MCF 10A (cell line): ENCODE results near the gene GADD45B. TPM values are rescaled to one million over a fixed set of nuclear protein-coding genes. Genes with fewer than 3 reads are reported as not detected.

ENCODE experiments used
- Bru-seq: library from RNA; stranded (reverse); fragments of 400-500 nt; gene quantifications from one replicate; lab custom pipeline; 2021; lab: Mats Ljungman, UMichigan
- BruChase-seq, 2 experiments: library from RNA; stranded (reverse); fragments of 400-500 nt; gene quantifications; one replicate each; lab custom pipeline; 2021; lab: Mats Ljungman, UMichigan
- BruUV-seq: library from RNA; stranded (reverse); fragments of 400-500 nt; replicated peaks from 2 replicates; lab custom pipeline; 2021; lab: Mats Ljungman, UMichigan
- CTCF ChIA-PET: fragments of 300-600 bp; sonication (Branson Sonifier 250); formaldehyde crosslinking; extraction: SDS; loops from one replicate; lab custom pipeline; 2021; ENCODE audit warnings: antibody characterized with exemption, inconsistent platforms; lab: Yijun Ruan, JAX
- POLR2A ChIA-PET: fragments of 300-600, 350-650 bp; sonication (Branson Sonifier 250); formaldehyde crosslinking; extraction: SDS; loops from one replicate; lab custom pipeline; 2020; ENCODE audit warnings: antibody characterized with exemption, inconsistent platforms; lab: Yijun Ruan, JAX
- DNase-seq: peaks from one replicate; pipeline ENCODE4 v3.0.0-alpha.2; 2018; ENCODE audit not compliant: unreplicated experiment
- H3K27ac Mint-ChIP-seq: one replicate; pipeline ENCODE4 v1.8.0; 2022; ENCODE audit warnings: mild to moderate bottlenecking, low read depth, mixed read lengths; ENCODE audit not compliant: unreplicated experiment
- H3K27me3 Mint-ChIP-seq: one replicate; pipeline ENCODE4 v1.8.0; 2022; ENCODE audit warnings: mixed read lengths; ENCODE audit not compliant: insufficient read depth, unreplicated experiment
- H3K36me3 Mint-ChIP-seq: one replicate; pipeline ENCODE4 v1.8.0; 2022; ENCODE audit warnings: mild to moderate bottlenecking, moderate library complexity, mixed read lengths; ENCODE audit not compliant: insufficient read depth, unreplicated experiment
- H3K4me1 Mint-ChIP-seq: one replicate; pipeline ENCODE4 v1.8.0; 2022; ENCODE audit warnings: mixed read lengths; ENCODE audit not compliant: insufficient read depth, unreplicated experiment
- H3K4me3 Mint-ChIP-seq: one replicate; pipeline ENCODE4 v1.8.0; 2022; ENCODE audit warnings: mild to moderate bottlenecking, moderate library complexity, mixed read lengths; ENCODE audit not compliant: unreplicated experiment
- H3K9me3 Mint-ChIP-seq: one replicate; pipeline ENCODE4 v1.8.0; 2022; ENCODE audit warnings: mixed read lengths; ENCODE audit not compliant: unreplicated experiment
- CTCF ChIP-seq: fragments of 200-600 bp; IDR thresholded peaks from one replicate; pipeline ENCODE4 v1.8.0; 2022; ENCODE audit warnings: antibody characterized with exemption, mild to moderate bottlenecking; ENCODE audit not compliant: unreplicated experiment
- intact Hi-C: fragments of 100-400 bp; cut with micrococcal nuclease; formaldehyde crosslinking; loops from 2 replicates; pipeline ENCODE4 v1.14.1; 2022
- long read RNA-seq: library from polyadenylated mRNA; stranded (forward); transcript quantifications from one replicate; pipeline ENCODE4 v2.0.0, GENCODE V29; 2022
- total RNA-seq: library from RNA; stranded (reverse); gene quantifications from 2 replicates; pipeline ENCODE4 v1.2.3, GENCODE V29; 2022

GADD45B gene
- 28.0 and 53.8 TPM in 2 replicates for total RNA-seq
- Bru-seq, nascent RNA, result percentile 94 among the genes with signal in this experiment
- percentile 65 among the genes with signal in this experiment for BruChase-seq, experiment 1, labeled RNA remaining after a 6-hour chase
- BruChase-seq, experiment 2, labeled RNA remaining after a 2-hour chase, result percentile 75 among the genes with signal in this experiment
- long read RNA-seq, transcript GADD45B-201 (4 exons, 1,373 nt), result major isoform, 49 of 63 reads
- long read RNA-seq, partial matches to known transcripts, result 6 of 63 reads
- long read RNA-seq, other reads (novel, unspliced or antisense), result 3 of 63 reads

- no peaks in the 10 kb centered on the region for H3K9me3 Mint-ChIP-seq
- H3K36me3 Mint-ChIP-seq, result peaks cover 36% of the 10 kb centered on the region
- intact Hi-C loops, result loop anchor here (5.0 kb wide), 1 partner anchor 151 kb away; no protein-coding TSS in a partner anchor
- peak within 1 kb of the TSS; percentile 98 for H3K4me3 Mint-ChIP-seq
- no peak for TF ChIP-seq CTCF
- DNase-seq, result peak; percentile 98
- ChIA-PET POLR2A (interaction anchor here (0.7 to 8.0 kb wide), 35 partner anchors 9 to 1287 kb away, joined by 3 to 190 read pairs (median 6); partner anchors contain the start of genes LMNB2, MRPL54, SGTA and TIMM13), CTCF (interaction anchor here (0.8 to 4.1 kb wide), 13 partner anchors 16 to 160 kb away, joined by 3 to 62 read pairs (median 3); no protein-coding TSS in a partner anchor)
- H3K27ac Mint-ChIP-seq, result peak within 1 kb of the TSS; percentile 89
- H3K27me3 Mint-ChIP-seq, result no peaks in the 10 kb centered on the region
- peaks cover 9% of the 10 kb centered on the region for H3K4me1 Mint-ChIP-seq
- BruUV-seq, result no TSS peak
Measured at GRCh38 chr19:2475702-2476450, at the start of gene GADD45B. GADD45B (plus strand) TSS chr19:2476127; CDS start chr19:2476359, 232 bp downstream.

- Mint-ChIP-seq H3K27me3 (no peaks in the 10 kb centered on the region), H3K4me3 (peak overlapping the region; percentile 93), H3K9me3 (no peaks in the 10 kb centered on the region), H3K27ac (peak overlapping the region; percentile 99), H3K36me3 (peaks cover 31% of the 10 kb centered on the region), H3K4me1 (no peaks in the 10 kb centered on the region)
- intact Hi-C loops, result no loop called here
- TF ChIP-seq CTCF, result no peak
- TSS peak; percentile 77 for BruUV-seq
- POLR2A ChIA-PET, result interaction anchor here (0.6 to 2.9 kb wide), 21 partner anchors 7 to 1199 kb away, joined by 3 to 43 read pairs (median 4); partner anchors contain the start of genes GADD45B, LMNB2 and PLEKHJ1
- DNase-seq, result peak; percentile 54
- CTCF ChIA-PET, result interaction anchor here (0.5 to 1.0 kb wide), 7 partner anchors 15 to 923 kb away, joined by 3 to 5 read pairs (median 3); no protein-coding TSS in a partner anchor
Measured at GRCh38 chr19:2426611-2427428, 49.1 kb upstream of the GADD45B start.

- no peak for TF ChIP-seq CTCF
- ChIA-PET CTCF (interaction anchor here (0.6 to 1.2 kb wide), 5 partner anchors 35 to 272 kb away, joined by 3 read pairs; no protein-coding TSS in a partner anchor), POLR2A (interaction anchor here (0.6 to 2.9 kb wide), 32 partner anchors 8 to 299 kb away, joined by 3 to 43 read pairs (median 4); partner anchors contain the start of genes GADD45B, LMNB2 and PLEKHJ1)
- H3K4me3 Mint-ChIP-seq, result peak within 1 kb of the TSS; percentile 93
- no peaks in the 10 kb centered on the region for H3K27me3 Mint-ChIP-seq
- peaks cover 40% of the 10 kb centered on the region for H3K36me3 Mint-ChIP-seq
- intact Hi-C loops, result no loop called here
- no peaks in the 10 kb centered on the region for H3K9me3 Mint-ChIP-seq
- no peaks in the 10 kb centered on the region for H3K4me1 Mint-ChIP-seq
- peak within 1 kb of the TSS; percentile 99 for H3K27ac Mint-ChIP-seq
- BruUV-seq, result no TSS peak
- DNase-seq, result peak; percentile 97
Measured at GRCh38 chr19:2427429-2428320, 48.3 kb upstream of the GADD45B start, which contains the start of gene TIMM13. TIMM13 (minus strand) TSS chr19:2427586; CDS start chr19:2427533, 53 bp downstream.
